G401 (cell line): ENCODE measurements around the gene ARID1A. TPM values are rescaled to one million over a fixed set of nuclear protein-coding genes. Genes with fewer than 3 reads are reported as not detected.

ENCODE experiments used
- DNase-seq: peaks from one replicate; pipeline ENCODE4 v3.0.0-alpha.2; 2015; ENCODE audit warnings: low spot score
- in situ Hi-C: cut with HindIII; loops from 2 replicates; pipeline ENCODE4 v1.10.0; 2016; ENCODE audit warnings: low sequenced_read_pairs, mixed read lengths
- total RNA-seq: library from RNA; depleted of rRNA; stranded (reverse); fragments of >200 nt; shearing (Covaris generic); gene quantifications from 2 replicates; pipeline ENCODE4 v1.2.3, GENCODE V29; 2014

The ARID1A gene
- total RNA-seq, 1 experiment from 2014 or later: 21.5 TPM

DNA sequence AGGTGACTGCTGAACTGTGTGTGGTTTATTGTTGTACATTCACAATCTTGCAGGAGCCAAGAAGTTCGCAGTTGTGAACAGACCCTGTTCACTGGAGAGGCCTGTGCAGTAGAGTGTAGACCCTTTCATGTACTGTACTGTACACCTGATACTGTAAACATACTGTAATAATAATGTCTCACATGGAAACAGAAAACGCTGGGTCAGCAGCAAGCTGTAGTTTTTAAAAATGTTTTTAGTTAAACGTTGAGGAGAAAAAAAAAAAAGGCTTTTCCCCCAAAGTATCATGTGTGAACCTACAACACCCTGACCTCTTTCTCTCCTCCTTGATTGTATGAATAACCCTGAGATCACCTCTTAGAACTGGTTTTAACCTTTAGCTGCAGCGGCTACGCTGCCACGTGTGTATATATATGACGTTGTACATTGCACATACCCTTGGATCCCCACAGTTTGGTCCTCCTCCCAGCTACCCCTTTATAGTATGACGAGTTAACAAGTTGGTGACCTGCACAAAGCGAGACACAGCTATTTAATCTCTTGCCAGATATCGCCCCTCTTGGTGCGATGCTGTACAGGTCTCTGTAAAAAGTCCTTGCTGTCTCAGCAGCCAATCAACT is 85.5 kb downstream of the ARID1A start:
- DNase-seq: no peak
- in situ Hi-C loops: no loop called here

DNA sequence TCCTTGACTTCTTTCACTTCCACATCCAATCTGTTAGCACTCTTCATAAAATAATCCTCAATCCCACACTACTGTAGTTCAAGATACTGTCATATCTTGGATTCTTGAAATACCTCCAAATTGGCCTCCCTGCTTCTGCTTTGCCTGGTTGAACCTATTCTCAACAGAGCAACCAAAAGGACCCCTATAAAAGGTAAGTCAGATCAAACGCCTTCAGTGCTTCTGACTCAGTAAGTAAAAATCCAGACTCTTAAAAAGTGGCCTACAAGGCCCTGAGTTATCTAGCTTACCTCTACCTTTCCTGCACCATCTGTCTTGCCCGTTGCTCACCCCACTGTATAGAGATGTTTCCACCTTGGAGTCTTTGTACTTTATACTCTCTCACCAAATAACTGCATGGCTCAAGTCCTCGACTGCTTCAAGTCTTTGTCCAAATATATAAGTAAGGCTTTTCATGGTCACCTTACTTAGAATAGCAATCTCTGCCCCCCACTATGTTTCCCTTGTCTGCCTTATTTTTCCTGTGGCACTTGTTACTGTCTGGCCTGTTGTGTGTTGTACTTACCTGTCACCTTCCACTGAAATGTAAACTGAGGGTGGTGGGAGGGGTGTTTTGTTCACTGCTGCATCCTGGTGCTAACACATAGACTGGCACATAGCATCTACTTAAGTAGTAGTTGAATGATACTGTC is 86.9 kb downstream of the ARID1A start:
- DNase-seq: no peak
- in situ Hi-C loops: no loop called here

DNA sequence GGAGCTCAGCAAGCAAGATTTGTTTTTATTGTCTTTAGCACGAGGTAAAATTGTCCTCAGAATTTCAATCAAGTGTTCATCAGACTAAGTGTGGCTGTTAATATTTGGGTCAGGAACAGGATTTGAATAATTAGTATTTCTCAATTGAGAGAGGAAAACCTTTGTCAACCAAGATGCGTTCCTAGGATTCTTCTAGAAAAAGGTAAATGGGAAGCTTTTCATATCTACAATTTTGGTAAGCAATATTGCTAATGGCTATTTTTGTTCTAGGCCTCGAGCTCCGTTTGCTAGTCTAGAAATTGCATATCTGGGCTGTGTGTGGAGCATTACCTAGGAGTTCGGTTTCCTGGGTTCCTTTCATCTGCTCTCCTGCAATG is 87.8 kb downstream of the ARID1A start:
- in situ Hi-C loops: no loop called here
- DNase-seq: no peak

DNA sequence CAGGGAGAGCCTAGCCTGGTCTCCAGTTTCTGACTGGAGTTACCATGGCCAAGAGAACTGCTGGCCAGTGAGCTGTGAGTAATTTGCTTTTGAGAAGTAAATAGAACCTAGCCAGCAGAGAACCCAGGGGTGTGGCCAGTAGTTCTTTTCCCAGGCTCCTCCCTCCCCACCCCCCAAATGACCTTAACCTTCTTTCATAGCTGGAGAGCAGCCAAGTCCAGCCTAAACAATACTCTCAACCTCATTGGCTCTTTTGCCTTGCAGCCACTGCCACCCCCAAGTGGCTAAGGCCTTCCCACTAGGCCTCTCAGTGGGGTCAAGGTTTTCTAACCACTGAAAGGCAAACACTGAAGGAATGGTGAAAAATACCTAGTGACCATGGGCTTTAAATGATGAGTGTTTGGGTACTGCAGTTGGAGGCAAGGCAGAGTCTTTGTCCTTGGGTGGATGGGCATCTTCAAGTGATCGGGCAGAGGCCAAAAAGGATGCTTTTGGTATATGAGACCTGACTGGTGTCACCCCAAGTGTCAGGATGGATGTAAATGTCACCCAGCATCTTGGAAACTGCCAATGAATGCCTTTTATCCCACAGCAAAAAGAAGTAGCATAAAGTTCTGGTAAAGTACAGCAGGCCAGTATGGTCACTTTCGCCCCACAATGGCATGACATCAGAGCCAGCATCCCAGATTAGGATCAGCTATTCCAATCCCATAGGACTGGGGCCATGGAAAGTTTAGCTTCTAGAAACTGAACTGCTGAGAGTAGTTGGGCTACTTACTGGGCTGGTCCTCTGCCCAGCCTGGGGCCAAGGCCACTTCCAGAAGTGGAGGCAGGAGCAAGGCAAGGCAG is 88.4 kb downstream of the ARID1A start:
- peak; percentile 57 for DNase-seq
- in situ Hi-C loops: no loop called here

DNA sequence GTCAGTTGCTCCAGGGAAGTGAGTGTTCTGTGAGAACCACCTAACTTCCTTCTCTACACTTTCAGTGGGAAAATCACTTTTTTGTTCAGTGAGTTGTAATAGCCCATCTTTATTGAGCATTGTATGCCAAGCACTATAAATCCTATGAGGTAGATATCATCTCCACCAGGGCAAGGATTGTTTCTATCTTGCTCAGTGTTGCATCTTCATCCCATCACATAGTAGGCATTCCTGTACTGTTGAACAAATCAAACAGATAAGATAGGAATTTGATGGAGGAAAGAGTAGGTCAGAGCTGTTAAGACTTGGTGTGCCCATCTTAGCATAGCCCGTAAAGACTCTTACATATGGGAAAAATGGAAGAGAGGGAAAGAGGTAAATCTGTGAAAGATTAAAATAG is 89.1 kb downstream of the ARID1A start:
- in situ Hi-C loops: no loop called here
- DNase-seq: no peak

DNA sequence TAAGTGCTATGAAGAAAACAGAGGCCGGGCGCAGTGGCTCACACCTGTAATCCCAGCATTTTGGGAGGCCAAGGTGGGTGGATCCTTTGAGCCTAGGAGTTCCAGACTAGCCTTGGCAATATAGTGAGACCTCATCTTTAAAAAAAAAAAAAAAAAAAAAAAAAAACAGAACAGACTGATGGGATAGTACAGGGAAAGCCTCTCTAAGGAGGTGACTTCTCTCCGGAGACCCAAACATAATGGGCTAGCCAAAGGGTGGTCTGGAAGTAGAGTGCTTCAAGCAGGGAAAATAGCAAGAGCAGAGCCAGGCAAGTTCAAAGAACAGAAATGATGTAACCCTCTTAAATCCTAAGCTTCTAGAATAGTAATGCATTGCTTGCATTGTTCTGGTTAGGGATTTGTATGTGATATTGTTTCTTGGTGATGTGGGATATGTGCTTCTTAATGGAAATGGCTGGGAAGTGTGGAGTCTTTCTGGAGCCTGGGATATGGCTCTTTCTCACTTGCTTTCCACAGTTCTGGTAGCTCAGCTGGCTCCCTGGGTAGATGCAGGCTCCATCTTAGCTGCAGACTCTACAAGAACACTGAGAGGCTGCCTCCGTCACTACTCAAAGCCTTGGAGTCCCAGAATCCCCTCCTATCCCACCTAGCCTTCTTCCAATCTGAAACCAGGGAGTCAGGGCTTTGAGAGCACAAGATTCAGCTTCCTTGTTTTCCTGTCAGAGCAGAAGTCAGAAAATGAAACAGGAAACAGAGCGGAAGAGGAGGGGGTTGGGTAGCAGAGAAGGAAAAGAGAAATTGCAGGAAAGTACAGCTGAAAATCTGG is 90.0 kb downstream of the ARID1A start:
- peak; percentile 34 for DNase-seq
- in situ Hi-C loops: no loop called here

DNA sequence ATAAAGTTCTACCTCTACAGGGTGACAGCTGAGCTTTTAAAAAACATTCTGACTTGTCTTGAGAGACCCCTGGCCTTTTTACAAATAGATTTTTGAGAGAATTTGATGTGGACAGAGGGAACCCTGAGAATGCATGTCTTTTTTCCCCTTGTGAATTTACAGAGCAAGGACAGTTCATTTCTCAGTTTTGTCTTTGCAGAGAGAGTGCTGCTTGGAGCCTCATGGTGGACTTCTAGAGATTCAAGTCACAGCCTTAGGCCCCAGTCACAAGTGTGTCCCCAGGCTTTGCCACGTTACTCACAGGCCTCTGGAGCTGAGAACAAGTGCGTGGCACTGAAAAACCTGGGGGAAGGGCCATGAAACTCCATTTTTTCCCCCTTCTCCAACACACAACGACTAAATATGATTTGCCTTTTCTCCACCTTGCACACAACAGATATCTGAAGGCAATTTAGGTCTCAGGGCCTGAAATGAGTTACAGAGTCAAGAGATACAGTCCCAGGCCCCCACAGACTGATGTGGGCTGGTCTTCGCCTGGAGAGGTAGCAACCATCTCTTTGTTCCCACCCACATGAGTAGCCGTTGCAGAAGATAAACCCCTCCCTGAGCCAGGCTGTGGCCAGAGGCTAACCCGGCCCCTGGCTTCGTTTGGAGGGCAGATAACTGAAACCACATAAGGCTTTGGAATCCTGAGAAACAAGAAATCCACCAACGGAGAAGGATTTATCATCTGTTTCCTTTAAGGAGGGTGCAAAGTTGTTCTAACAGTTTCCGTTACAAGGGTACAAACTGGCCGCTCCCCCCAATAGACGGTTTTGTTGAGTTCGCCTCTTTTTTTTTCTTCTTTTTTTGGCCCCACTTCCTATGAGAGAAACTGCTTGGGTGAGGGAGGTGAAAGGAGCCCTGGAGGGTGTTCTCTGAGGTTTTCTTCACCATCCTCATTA is 90.9 kb downstream of the ARID1A start:
- in situ Hi-C loops: no loop called here
- peak; percentile 64 for DNase-seq

DNA sequence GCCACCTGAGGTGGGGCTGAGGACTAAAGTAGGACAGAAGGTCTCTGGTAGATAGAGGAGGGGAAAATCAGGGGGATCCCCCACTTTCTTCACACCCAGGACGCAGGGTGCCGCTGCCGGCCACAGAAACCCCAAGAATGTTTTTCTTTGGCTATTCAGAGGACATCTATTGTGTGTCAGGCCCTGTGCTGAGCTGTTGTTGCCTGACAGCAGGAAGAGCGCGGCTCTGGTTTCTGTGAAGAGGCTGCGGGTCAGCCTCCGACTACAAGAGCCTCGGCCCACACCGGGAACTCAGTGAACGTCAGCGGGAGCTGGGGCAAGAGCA is 91.5 kb downstream of the ARID1A start:
- in situ Hi-C loops: no loop called here
- DNase-seq: no peak

DNA sequence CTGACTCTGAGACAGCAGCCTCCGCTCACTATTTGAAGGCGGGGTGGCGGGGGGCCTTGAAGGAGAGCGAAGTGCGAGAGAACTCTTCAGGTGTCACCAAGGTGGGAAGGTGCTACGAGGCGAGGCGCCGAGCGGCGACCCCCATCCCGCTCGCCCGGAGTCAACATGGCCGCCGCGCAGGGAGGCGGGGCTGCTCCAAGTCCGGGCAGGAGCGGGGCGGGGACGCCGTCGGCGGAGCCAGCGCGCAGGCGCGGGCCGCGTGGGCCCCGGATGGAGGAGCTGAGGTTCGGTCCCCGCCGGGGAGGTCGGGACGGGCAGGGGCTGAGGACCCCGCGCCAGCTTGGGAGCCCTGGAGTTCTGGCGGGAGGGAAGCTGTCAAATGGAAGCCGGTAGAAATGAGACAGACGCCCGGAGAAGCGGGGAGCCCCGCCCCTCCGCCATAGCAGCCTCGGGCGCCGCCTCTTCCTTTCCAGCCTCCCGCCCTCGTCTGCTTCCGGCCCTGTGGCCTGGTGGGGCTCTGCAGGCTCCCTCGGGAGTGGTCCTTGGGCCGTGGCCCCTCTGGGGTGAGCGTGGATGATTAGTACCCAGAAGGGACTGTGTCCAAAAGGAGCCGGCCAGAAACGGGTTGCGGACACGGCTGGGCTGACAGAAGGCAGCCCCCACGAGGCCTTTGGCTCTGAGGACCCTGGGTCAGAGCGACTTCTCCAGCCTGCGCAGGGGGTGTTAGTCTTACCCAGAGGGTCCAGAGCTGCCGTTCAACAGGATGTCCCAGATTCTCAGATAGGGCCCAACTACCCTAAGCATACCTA is 92.1 kb downstream of the ARID1A start, which contains the start of gene PIGV:
Gene PIGV, plus strand, starts transcription at position 245 of the 809 bp plus-strand sequence. CDS start 2,866 bp downstream, outside the sequence.
- peak; percentile 88 for DNase-seq
- in situ Hi-C loops: no loop called here

DNA sequence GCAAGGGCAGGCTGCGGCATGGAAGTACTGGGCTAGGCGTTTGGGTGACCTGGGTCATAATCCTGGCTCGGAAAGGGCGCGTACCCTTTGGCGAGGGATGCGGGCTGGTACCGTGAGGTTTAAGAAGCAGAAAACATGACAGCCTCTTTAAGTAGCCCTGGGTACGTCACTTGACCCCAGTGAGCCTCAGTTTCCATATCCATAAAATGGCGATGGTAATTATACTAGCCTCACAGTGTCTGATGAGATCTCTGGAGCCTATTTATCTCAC is 92.6 kb downstream of the ARID1A start:
- in situ Hi-C loops: no loop called here
- DNase-seq: no peak

DNA sequence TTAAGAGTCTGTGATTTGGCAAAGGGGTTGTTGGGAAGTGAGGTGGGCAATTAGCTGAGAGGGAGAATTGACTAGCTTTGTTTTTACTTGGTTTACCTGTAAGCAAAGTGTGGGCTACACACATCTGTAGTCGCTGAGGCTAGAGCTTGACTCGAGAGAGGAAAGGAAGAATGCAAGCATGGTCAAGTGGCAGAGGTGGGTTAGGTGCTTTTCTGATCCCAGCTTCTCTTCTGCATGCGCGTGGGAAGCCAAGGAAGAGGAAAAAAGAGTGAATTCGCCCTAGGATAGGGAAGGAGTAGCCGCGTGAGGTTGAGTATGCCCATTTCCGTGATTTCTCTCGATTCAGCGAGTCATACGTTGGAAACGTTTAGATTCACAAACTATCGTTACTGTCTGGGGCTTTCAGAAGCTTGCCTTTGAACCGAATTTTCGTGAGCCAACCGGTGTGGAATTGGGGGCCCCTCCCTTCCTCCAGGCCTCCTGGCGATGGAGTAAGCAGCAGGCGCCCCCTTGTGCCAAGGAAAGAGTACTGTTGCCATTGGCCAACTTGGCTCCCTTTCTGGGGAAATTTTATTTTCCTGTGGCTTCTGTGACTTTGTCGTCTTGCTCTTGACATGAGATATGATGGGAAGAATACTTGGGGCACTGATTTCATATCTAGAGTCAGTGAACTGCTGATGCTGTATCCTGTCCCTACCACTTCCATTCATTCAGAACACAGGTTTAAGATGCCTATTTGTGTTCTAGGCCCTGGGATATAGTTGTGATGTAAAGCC is 93.2 kb downstream of the ARID1A start:
- peak; percentile 94 for DNase-seq
- in situ Hi-C loops: no loop called here

DNA sequence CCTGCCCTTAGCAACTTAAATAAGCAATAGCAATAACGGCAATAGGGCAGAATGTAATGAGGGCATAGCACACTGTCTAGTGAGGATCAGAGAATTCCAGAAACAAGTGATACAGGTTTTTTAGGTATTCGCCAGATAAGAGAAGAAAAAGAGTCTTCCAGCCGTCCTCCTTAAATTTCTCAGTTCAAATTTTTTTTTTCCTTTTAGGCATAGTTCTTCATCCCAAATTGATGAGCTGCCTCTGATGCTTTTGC is 93.7 kb downstream of the ARID1A start:
- in situ Hi-C loops: no loop called here

DNA sequence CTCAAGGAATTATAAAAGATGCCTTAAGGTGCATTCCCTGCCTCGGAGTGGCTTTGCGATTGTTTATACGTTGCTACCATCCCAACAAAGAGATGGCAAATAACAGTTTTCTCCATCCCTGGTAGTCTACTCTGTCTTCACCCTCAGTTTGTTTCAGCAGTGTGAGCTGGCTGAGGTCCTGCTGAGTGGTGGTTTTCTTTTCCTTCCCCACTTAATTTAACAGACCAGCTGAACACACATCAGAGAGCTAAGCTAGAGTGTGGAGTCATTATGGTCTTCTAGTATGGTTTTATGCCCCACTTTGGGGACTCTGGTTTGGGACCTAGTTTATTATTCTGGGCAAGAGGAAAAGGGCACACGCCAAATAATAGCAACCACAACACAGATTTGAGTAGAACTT is 94.1 kb downstream of the ARID1A start:
- in situ Hi-C loops: no loop called here
- no peak for DNase-seq

More for the DNA sequence above, 93.7 kb downstream of the ARID1A start:
- DNase-seq: no peak

DNA sequence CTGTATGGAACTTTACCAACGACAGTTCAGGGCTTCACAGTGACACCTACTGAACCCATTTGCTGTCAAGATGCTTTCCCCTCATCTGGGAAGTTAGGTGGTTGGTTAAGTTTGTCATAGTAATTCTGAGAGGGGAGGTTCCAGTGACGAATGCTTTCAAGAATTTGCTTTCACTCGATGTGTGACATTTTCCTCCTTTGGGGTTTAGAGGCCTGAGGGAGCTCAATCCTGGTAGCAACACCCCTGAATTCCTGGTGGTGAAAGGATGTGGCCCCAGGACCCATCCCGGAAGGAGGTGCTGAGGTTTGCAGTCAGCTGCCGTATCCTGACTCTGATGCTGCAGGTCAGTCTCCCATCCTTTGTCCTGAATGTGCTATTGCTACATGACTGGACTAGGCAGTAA is 94.7 kb downstream of the ARID1A start:
- no peak for DNase-seq
- in situ Hi-C loops: no loop called here

DNA sequence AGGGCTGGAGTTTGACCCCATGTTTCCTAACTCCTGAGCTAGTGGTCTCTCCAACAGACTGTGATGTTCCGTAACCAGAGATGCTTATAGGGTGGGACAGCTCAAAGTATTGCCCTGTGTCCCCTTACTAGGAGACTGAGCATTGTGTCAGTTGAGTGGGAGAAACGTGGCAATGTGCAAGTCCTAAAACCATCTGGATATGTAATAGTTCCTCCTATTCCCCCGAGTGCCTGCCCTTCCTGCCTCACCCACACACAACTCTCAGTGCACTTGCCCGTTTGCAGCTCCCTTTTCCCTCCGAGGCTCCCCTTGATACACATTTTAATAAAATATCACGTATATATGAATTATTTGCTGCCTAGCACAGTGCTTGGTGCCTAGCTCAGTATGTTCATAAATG is 95.3 kb downstream of the ARID1A start:
- in situ Hi-C loops: no loop called here
- no peak for DNase-seq

DNA sequence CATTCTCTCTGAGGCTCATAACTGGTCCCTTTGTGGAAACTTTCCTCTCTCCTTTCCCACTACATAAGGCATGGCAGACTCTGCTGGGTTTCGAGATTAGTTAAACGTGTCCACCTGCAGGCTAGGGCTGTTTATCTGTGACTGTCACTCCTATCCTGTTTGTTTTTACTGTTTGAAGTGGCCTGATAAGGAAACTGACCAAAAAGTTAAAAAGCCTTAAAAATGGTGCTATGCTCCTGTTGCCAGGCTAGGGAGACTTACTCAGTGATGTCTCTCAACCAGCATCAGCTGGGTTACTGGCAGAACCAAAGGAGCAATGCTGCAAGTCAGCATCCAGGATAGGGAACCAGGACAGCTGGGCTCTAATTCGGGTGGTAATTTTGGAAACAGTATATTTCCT is 95.8 kb downstream of the ARID1A start:
- in situ Hi-C loops: no loop called here
- no peak for DNase-seq

DNA sequence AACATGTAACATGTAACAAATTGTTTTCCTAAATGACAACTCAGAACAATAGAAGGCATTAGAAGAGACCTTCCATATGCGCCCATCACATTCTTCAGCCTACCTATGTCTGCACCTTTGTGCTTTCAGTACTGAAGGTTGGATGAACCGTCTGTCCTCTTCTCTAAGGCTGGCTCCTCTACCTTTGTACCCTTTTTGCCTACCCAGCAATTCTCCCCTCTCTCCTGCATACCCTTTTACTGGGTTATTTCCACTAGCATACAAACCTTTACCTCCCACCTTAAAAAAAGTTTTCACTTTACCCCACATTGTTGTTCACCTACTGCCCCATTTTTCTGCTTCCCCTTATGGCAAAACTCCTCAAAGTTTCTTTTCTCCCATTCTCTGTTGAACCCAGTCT is 97.1 kb downstream of the ARID1A start:
- DNase-seq: no peak
- in situ Hi-C loops: no loop called here

DNA sequence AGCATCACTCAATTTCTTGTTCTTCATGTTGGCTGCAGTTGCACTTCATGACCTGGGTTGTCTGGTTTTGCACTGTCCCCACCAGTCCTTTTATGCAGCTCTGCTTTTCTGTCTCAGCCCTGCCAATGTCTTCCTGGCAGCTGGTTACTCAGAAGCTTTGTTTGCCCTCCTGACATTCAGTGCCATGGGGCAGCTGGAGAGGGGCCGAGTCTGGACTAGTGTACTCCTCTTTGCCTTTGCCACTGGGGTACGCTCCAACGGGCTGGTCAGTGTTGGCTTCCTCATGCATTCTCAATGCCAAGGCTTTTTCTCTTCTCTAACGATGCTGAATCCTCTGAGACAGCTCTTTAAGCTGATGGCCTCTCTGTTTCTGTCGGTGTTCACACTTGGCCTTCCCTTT is 98.6 kb downstream of the ARID1A start:
- DNase-seq: peak; percentile 19
- in situ Hi-C loops: no loop called here
